GM10266 (cell line): Measurements from ENCODE around the gene MUC5AC.
A peak's percentile ranks its signal among the peaks of the same experiment; 100 is the strongest.

Experiments
- DNase-seq: peaks from one replicate; pipeline ENCODE4 v3.0.0; 2012; ENCODE audit errors: extremely low spot score
- CTCF ChIP-seq: IDR thresholded peaks from 2 replicates; pipeline ENCODE4 v1.5.1; 2012; ENCODE audit warnings: mild to moderate bottlenecking, low read depth; ENCODE audit not compliant: control insufficient read depth, insufficient read depth; ENCODE audit errors: missing control alignments

Gene MUC5AC

DNA sequence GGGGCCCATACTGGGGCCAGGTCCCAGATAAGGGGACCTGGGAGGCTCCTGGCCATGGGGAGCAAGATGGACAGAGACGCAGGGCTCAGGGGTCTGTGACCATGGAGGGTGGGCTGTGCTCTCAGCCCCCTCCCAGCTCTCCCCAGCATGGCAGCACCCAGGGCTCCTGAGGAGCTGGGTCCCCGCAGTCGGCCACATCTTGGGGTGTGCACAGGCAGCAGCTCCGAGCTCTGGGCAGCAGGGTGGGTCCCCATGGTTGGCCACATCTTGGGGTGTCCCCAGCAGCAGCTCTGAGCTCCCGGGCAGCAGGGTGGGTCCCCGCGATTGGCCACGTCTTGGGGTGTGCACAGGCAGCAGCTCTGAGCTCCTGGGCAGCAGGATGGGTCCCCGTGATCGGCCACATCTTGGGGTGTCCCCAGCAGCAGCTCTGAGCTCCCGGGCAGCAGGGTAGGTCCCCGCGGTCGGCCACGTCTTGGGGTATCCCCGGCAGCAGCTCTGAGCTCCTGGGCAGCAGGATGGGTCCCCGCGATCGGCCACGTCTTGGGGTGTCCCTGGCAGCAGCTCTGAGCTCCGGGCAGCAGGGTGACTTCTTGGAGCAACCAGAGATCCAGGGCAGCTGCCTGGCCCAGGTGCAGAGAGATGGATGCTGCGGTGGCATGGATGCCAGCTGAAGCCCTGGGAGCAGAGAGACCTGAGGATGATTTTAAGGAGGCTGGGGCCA is 46.8 kb downstream of the MUC5AC start:
- TF ChIP-seq CTCF: no peak
- no peak for DNase-seq

- peak; percentile 10 for DNase-seq
- no peak for TF ChIP-seq CTCF
Observed at GRCh38 chr11:1205121-1205986, 47.6 kb downstream of the MUC5AC start.

DNA sequence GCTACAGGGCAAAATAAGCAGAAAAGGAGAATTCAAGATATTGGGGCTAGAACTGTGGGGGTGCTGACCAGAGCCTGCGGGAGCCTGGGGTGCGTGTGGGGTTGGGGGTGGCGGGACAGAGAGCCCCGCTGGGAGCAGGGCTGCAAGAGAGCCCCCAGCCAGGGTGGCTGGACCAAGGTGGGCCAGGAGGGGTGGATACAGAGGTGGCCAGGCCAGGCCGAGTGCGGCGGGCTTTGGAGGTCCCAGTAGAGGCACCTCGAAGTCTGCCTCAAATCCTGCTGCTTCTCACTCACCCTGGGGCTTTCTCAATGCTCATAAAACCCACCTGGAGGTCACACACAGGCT is 48.2 kb downstream of the MUC5AC start:
- no peak for TF ChIP-seq CTCF
- DNase-seq: peak; percentile 5

DNA sequence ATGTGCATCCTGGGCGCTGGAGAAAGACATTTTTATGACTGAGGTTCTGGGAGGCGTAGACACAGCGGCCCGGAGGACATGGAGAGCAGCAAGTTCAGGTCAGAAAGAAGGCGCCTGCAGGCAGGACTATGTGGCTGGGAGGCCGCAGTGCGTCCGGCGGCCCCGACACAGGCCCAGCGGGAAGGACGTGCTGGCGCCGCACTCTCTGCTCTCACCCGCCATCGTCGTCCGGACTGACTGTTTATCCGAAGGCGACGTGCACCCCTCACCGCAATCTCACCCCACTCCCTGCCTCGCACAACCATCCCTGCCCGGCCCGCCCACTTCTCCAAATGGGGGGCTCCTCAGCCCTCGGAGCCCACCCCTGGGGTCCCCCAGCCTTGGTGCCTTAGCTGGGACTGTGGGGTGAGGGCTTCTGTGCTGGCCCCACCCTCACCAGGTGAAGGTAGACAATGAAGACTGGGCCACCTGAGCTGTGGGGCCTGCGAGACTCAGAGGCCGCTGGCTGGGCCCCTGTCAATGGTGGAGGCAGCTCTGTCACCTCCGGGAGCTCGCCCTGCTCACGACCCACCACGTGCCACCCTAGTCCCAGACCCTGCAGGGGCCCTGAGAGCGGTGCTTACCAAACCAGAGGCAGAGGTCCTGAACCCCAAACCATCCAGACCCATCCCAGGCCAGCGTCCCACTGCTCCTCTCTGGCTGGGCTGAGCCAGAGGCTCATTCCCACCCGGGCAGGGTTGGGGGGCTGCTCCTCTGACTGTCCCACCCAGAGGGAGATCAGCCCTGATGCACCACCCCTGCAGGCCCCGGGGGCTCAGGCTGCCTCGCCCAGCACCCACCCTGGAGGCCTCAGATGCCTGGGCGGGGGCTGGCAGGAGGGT is 48.9 kb downstream of the MUC5AC start:
- DNase-seq: peak; percentile 8
- no peak for TF ChIP-seq CTCF

GRCh38 chr11:1207401-1208143 is 49.8 kb downstream of the MUC5AC start:
- DNase-seq: peak; percentile 4
- no peak for TF ChIP-seq CTCF

GRCh38 chr11:1208144-1208393 is 50.3 kb downstream of the MUC5AC start:
- DNase-seq: no peak
- no peak for TF ChIP-seq CTCF
